Mesendoderm (in vitro differentiated cells): Measurements from ENCODE around the gene SLC26A6.

ENCODE experiments used
- DNase-seq: peaks from one replicate; pipeline ENCODE4 v3.0.0; 2013
- H2AK5ac ChIP-seq: 2 replicates; pipeline ENCODE4 v1.6.1; 2013; ENCODE audit warnings: low read length, inconsistent platforms
- H2BK120ac ChIP-seq: 2 replicates; pipeline ENCODE4 v1.6.1; 2013; ENCODE audit warnings: low read depth, mild to moderate bottlenecking, low read length, moderate library complexity, mixed read lengths
- H2BK15ac ChIP-seq: replicated peaks from 2 replicates; pipeline ENCODE4 v1.6.1; 2013; ENCODE audit warnings: low read depth, mild to moderate bottlenecking, moderate library complexity
- H2BK5ac ChIP-seq: 2 replicates; pipeline ENCODE4 v1.6.1; 2013; ENCODE audit warnings: low read length, inconsistent platforms
- H3K18ac ChIP-seq: 2 replicates; pipeline ENCODE4 v1.6.1; 2013; ENCODE audit warnings: mild to moderate bottlenecking, low read length, mixed read lengths
- H3K23ac ChIP-seq: one replicate; pipeline ENCODE4 v1.6.1; 2013; ENCODE audit warnings: low read length
- H3K27ac ChIP-seq: 2 replicates; pipeline ENCODE4 v1.5.1; 2013; ENCODE audit warnings: low read depth, mild to moderate bottlenecking, inconsistent platforms, low read length, moderate library complexity
- H3K27me3 ChIP-seq: 2 replicates; pipeline ENCODE4 v1.6.1; 2013; ENCODE audit warnings: low read length, control low read depth, mild to moderate bottlenecking, inconsistent platforms; ENCODE audit not compliant: insufficient read depth, poor library complexity
- H3K36me3 ChIP-seq: 2 replicates; pipeline ENCODE4 v1.6.1; 2013; ENCODE audit warnings: low read length, inconsistent platforms; ENCODE audit not compliant: control insufficient read depth, insufficient read depth
- H3K4ac ChIP-seq: one replicate; pipeline ENCODE4 v1.6.1; 2013; ENCODE audit warnings: low read depth, mild to moderate bottlenecking, low read length, moderate library complexity
- H3K4me1 ChIP-seq: 2 replicates; pipeline ENCODE4 v1.6.1; 2013; ENCODE audit warnings: low read depth, low read length, inconsistent platforms; ENCODE audit not compliant: control insufficient read depth
- H3K4me2 ChIP-seq: 2 replicates; pipeline ENCODE4 v1.6.1; 2013; ENCODE audit warnings: low read length
- H3K4me3 ChIP-seq: 2 replicates; pipeline ENCODE4 v1.5.1; 2013; ENCODE audit warnings: mild to moderate bottlenecking, low read length
- H3K56ac ChIP-seq: one replicate; pipeline ENCODE4 v1.6.1; 2013; ENCODE audit warnings: low read length
- H3K79me1 ChIP-seq: 2 replicates; pipeline ENCODE4 v1.6.1; 2013; ENCODE audit warnings: low read length, inconsistent platforms
- H3K79me2 ChIP-seq: 2 replicates; pipeline ENCODE4 v1.6.1; 2013; ENCODE audit warnings: mild to moderate bottlenecking, low read length; ENCODE audit not compliant: control insufficient read depth, insufficient read depth
- H3K9ac ChIP-seq: 2 replicates; pipeline ENCODE4 v1.6.1; 2013; ENCODE audit warnings: low read length, inconsistent platforms
- H4K5ac ChIP-seq: one replicate; pipeline ENCODE4 v1.6.1; 2013; ENCODE audit warnings: low read length
- H4K8ac ChIP-seq: one replicate; pipeline ENCODE4 v1.6.1; 2013; ENCODE audit warnings: low read depth, mild to moderate bottlenecking, control low read depth, low read length, moderate library complexity
- WGBS: extraction: QIAGEN DNeasy Blood & Tissue Kit; methylation state at CpG from one replicate; pipeline ENCODE4 v1.1.7; 2013; ENCODE audit warnings: low lambda C conversion rate, missing lambda C conversion rate; ENCODE audit not compliant: insufficient coverage; ENCODE audit errors: extremely low coverage; 5-methylcytosine and 5-hydroxymethylcytosine counted together

Gene SLC26A6

DNA sequence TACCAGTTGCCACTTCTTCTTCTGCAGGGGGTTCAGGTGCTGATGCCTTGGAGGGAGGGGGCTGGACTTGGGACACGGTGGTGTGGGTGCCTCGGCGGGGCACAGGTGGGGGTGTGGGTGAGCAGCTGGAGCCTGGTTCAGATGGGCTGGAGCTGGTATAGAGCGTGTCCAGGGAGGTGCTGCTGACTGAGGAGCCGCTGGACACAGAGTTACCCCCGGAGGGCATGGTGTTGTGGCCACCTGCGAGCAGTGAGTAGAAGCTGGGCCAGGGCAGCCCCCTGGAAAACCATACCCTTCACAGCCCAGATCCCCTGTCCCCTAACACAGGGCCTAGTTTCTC, 46.2 kb upstream of the SLC26A6 start:
- Histone ChIP-seq H3K56ac (no peak overlapping the region), H3K4me3 (no peak overlapping the region), H4K5ac (no peak overlapping the region), H3K79me2 (peaks cover 2% of the 10 kb centered on the region), H2AK5ac (no peak overlapping the region), H3K18ac (no peak overlapping the region), H3K9ac (no peak overlapping the region), H3K4ac (no peak overlapping the region), H3K4me1 (peaks cover 2% of the 10 kb centered on the region), H3K27ac (no peak overlapping the region), H3K27me3 (no peaks in the 10 kb centered on the region), H2BK120ac (no peak overlapping the region), H3K79me1 (peaks cover 8% of the 10 kb centered on the region), H4K8ac (no peak overlapping the region), H3K23ac (no peak overlapping the region), H3K4me2 (no peak overlapping the region), H2BK15ac (no peak overlapping the region), H2BK5ac (no peak overlapping the region), H3K36me3 (peaks cover 12% of the 10 kb centered on the region)
- DNase-seq: no peak
- no CpG with 5 or more reads among the region's 7 CpGs for WGBS

DNA sequence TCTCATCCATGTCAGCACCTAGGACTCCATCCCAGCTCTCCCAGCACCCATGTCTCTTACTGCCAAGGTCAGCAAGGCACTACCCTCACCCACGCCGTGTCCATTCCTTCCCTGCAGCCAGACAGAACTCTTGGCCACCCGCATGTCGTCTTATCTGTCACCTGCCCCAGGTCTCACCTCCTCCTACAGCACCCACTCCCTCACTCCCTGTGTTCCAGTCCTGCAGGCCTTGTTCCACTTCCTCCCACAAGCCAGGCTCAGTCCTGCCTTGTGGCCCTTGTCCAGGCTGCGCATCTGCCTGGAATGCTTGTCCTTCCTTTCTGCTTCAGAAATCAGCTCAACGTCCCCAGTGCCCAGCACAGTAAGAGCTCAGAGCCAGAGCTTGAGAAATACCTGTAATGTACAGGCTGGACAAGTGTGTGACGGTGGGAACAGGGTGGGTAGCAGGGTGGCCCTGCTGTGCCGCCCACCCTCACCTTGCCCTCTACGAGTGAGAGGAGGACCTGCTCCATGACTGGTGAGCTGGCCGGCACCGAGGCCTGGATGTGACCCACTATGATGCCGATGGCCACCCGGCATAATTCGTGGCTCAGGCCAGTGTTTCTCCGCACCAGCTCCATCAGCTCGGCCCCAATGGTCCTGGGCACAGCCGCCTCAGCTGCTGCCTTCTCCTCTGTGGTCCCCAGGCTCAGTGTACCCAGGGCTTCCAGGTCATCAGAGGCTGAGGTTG, 45.7 kb upstream of the SLC26A6 start:
- Histone ChIP-seq H3K56ac (no peak overlapping the region), H3K79me2 (peaks cover 2% of the 10 kb centered on the region), H3K27ac (no peak overlapping the region), H3K36me3 (peaks cover 12% of the 10 kb centered on the region), H4K5ac (no peak overlapping the region), H4K8ac (no peak overlapping the region), H2BK5ac (no peak overlapping the region), H3K9ac (no peak overlapping the region), H2BK15ac (no peak overlapping the region), H2AK5ac (no peak overlapping the region), H3K4me2 (no peak overlapping the region), H3K27me3 (no peaks in the 10 kb centered on the region), H3K4me1 (peaks cover 2% of the 10 kb centered on the region), H2BK120ac (no peak overlapping the region), H3K23ac (no peak overlapping the region), H3K4me3 (no peak overlapping the region), H3K79me1 (peaks cover 8% of the 10 kb centered on the region), H3K4ac (no peak overlapping the region), H3K18ac (no peak overlapping the region)
- no peak for DNase-seq
- no CpG with 5 or more reads among the region's 17 CpGs for WGBS

DNA sequence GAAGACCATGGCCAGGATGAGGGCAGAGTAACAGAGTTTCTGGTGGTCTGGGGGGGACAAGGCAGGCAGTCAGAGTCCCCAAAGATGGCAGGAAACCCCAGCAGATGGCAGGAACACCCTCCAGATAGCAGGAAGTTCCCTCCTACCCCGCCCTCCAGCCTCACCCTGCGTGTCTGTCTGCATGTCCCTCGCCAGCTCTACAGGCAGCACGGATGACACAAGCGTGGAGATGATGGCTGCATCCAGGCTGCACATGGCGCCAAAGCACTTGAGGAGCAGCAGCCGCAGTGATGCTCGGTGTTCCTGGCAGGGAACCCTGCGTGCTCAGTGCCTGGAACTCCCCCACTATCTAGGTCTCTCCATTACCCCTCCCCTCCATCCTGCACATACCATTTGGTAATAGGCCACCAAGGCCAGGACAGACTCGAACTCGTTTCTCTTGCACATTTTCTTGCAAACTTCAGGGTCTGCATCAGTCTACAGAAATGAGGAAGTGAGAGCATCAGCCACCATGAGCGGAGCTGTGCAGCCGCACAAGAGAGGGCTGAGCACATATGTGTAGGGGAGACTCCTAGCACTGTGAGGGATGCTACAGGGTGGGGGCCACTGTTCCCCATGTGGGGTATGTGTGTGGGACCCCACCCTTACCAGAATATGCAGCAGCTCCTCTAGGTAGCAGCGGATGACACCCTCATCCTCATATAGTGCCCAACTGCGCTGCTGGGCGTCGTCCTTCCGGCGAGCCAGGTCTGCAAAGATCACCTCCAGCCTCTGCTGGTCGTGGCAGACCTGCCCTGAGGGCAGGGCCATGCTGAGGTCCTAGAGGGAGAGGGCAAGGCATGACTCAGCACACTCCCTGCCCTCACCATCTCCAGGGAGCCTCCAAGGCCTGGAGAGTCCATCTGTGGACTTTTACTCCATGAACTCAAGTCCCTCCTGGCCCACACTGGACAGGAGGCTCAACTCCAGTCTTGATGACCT, 44.4 kb upstream of the SLC26A6 start:
- no peak overlapping the region for H4K5ac ChIP-seq
- no peak overlapping the region for H2BK15ac ChIP-seq
- H3K79me2 ChIP-seq: peaks cover 2% of the 10 kb centered on the region
- H4K8ac ChIP-seq: no peak overlapping the region
- no peak overlapping the region for H3K4ac ChIP-seq
- no peak overlapping the region for H3K18ac ChIP-seq
- H3K56ac ChIP-seq: no peak overlapping the region
- H3K79me1 ChIP-seq: peaks cover 8% of the 10 kb centered on the region
- DNase-seq: no peak
- H3K4me1 ChIP-seq: peaks cover 2% of the 10 kb centered on the region
- H2BK120ac ChIP-seq: no peak overlapping the region
- no peak overlapping the region for H3K9ac ChIP-seq
- no CpG with 5 or more reads among the region's 20 CpGs for WGBS
- no peak overlapping the region for H2BK5ac ChIP-seq
- H3K27me3 ChIP-seq: no peaks in the 10 kb centered on the region
- peaks cover 12% of the 10 kb centered on the region for H3K36me3 ChIP-seq
- no peak overlapping the region for H3K23ac ChIP-seq
- no peak overlapping the region for H3K27ac ChIP-seq
- H3K4me3 ChIP-seq: no peak overlapping the region
- H3K4me2 ChIP-seq: no peak overlapping the region
- H2AK5ac ChIP-seq: no peak overlapping the region

DNA sequence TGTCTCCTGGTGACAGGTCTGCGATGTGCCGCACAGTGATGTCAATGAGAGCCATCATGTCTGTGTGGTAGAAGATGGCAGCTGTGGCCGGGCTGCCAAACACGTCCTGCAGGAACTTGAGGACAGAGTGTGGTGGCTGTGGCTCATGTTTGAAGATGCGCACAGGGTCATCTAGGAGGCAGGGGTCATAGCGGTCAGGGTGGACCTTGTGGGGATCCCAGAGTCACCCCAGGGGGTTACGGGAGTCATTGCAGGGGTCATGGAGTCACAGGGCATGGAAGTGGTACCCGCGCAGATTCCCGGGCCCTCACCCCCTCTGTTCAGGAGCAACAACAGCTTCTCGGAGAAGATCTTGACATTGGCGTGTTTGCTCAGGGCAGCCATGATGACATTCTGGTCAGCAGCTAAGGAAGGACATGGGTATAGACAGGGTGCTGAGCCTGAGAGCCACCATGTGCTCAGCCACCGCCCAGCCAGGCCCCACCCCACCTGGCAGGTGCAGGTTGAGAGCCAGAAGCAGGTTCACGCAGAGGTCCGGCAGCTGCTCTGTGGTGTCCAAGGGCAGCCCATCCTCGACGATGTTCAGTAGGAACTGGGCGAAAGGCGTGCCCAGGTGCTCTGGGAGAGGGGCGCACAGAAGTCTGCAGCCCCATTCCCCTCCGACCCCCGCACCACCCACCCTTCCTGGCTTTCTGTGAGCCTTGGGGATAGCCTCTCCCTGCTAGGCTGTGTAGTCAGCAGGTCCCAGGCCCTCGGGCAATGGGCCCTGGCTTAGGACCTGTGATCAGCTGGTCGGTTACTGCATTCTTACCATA, 43.5 kb upstream of the SLC26A6 start:
- H3K27ac ChIP-seq: no peak overlapping the region
- no peak overlapping the region for H2BK120ac ChIP-seq
- H3K4me1 ChIP-seq: no peaks in the 10 kb centered on the region
- no peak overlapping the region for H2BK5ac ChIP-seq
- H3K56ac ChIP-seq: no peak overlapping the region
- H3K79me2 ChIP-seq: no peaks in the 10 kb centered on the region
- no peak overlapping the region for H3K4me3 ChIP-seq
- H2AK5ac ChIP-seq: no peak overlapping the region
- H3K27me3 ChIP-seq: no peaks in the 10 kb centered on the region
- no peak overlapping the region for H3K9ac ChIP-seq
- no peak overlapping the region for H4K8ac ChIP-seq
- peaks cover 3% of the 10 kb centered on the region for H3K79me1 ChIP-seq
- no CpG with 5 or more reads among the region's 24 CpGs for WGBS
- H2BK15ac ChIP-seq: no peak overlapping the region
- H3K4me2 ChIP-seq: no peak overlapping the region
- H3K36me3 ChIP-seq: peaks cover 12% of the 10 kb centered on the region
- no peak overlapping the region for H3K18ac ChIP-seq
- DNase-seq: no peak
- H4K5ac ChIP-seq: no peak overlapping the region
- H3K23ac ChIP-seq: no peak overlapping the region
- no peak overlapping the region for H3K4ac ChIP-seq

DNA sequence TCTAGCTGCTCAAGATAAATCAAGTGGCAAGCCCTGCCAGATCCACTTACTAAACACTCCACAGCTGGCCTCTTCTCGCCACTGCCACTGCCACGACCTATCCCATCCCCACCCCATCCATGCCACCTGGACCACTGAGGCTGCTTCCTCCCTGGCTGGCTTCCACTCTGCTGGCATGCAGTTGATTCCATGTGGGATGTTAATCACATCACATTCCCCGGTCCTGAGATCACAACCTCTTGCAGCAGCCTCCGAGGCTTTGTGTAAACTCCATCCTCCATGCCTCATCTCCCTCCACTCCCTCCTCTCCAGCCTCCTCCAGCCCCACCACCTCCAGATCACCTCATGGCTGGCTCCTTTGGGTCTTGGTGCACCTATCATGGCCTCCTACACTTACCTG, 42.8 kb upstream of the SLC26A6 start:
- Histone ChIP-seq H4K5ac (no peak overlapping the region), H3K56ac (no peak overlapping the region), H3K79me1 (peaks cover 3% of the 10 kb centered on the region), H2BK120ac (no peak overlapping the region), H3K9ac (no peak overlapping the region), H3K18ac (no peak overlapping the region), H3K27ac (no peak overlapping the region), H3K79me2 (no peaks in the 10 kb centered on the region), H3K27me3 (no peaks in the 10 kb centered on the region), H3K4me2 (no peak overlapping the region), H3K4me3 (no peak overlapping the region), H3K36me3 (peaks cover 12% of the 10 kb centered on the region), H4K8ac (no peak overlapping the region), H3K23ac (no peak overlapping the region), H2BK5ac (no peak overlapping the region), H2BK15ac (no peak overlapping the region), H3K4me1 (no peaks in the 10 kb centered on the region), H2AK5ac (no peak overlapping the region), H3K4ac (no peak overlapping the region)
- no CpG with 5 or more reads among the region's 4 CpGs for WGBS
- peak; percentile 48 for DNase-seq
